PFSK-1 (cell line): ENCODE measurements around the gene OPCML.

Source experiments
- FOXP2 ChIP-seq: optimal IDR thresholded peaks from 2 replicates; pipeline ENCODE3; 2011; ENCODE audit warnings: borderline replicate concordance, control low read depth, inconsistent platforms; ENCODE audit not compliant: insufficient read depth; ENCODE audit errors: extremely low read length, extremely low read depth
- POLR2AphosphoS5 ChIP-seq: IDR thresholded peaks from 2 replicates; pipeline ENCODE4 v1.6.1; 2012; ENCODE audit warnings: low read depth, mild to moderate bottlenecking, control low read depth, low read length, moderate library complexity
- SIN3A ChIP-seq: IDR thresholded peaks from 2 replicates; pipeline ENCODE4 v1.6.1; 2012; ENCODE audit warnings: mild to moderate bottlenecking, low read length, moderate library complexity, borderline replicate concordance; ENCODE audit not compliant: insufficient read depth
- TAF1 ChIP-seq: IDR thresholded peaks from 2 replicates; pipeline ENCODE4 v1.6.1; 2012; ENCODE audit warnings: low read length, control low read depth, borderline replicate concordance; ENCODE audit not compliant: insufficient read depth
- TF ChIP-seq, protein P1 (sequence below), 2 experiments: IDR thresholded peaks; 2 replicates each; pipeline versions ENCODE4 v1.6.1 to v1.8.0; 2011 to 2012; ENCODE audit warnings: low read depth in 2 of 2, low read length in 2 of 2, control low read depth in 1 of 2, inconsistent platforms in 1 of 2, mild to moderate bottlenecking in 1 of 2, moderate library complexity in 1 of 2; ENCODE audit not compliant: insufficient read depth in 1 of 2

Gene OPCML

DNA sequence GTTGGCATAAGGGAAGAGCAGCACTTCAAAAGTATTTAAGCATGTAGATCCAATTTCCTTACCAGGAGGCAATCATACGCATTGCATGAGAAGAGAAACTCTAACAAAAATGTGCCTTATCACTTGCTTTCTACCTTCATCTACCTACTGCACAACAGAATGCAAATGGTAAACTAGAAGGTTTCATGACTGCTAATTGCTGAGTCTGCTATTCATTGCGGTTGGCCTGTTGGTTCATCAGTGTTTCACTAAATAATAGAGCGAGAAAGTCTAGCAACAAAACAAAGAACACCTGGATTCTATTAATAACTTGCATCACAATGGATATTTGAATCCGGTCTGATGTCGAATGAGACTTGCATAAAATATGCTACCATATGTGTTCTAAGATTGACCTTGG is 229.0 kb downstream of the OPCML start:
- TF ChIP-seq POLR2AphosphoS5 = no peak
- no peak for TF ChIP-seq FOXP2
- no peak for TF ChIP-seq SIN3A
- no peak for TF ChIP-seq TAF1
- TF ChIP-seq, protein P1, sequence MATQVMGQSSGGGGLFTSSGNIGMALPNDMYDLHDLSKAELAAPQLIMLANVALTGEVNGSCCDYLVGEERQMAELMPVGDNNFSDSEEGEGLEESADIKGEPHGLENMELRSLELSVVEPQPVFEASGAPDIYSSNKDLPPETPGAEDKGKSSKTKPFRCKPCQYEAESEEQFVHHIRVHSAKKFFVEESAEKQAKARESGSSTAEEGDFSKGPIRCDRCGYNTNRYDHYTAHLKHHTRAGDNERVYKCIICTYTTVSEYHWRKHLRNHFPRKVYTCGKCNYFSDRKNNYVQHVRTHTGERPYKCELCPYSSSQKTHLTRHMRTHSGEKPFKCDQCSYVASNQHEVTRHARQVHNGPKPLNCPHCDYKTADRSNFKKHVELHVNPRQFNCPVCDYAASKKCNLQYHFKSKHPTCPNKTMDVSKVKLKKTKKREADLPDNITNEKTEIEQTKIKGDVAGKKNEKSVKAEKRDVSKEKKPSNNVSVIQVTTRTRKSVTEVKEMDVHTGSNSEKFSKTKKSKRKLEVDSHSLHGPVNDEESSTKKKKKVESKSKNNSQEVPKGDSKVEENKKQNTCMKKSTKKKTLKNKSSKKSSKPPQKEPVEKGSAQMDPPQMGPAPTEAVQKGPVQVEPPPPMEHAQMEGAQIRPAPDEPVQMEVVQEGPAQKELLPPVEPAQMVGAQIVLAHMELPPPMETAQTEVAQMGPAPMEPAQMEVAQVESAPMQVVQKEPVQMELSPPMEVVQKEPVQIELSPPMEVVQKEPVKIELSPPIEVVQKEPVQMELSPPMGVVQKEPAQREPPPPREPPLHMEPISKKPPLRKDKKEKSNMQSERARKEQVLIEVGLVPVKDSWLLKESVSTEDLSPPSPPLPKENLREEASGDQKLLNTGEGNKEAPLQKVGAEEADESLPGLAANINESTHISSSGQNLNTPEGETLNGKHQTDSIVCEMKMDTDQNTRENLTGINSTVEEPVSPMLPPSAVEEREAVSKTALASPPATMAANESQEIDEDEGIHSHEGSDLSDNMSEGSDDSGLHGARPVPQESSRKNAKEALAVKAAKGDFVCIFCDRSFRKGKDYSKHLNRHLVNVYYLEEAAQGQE (IDR thresholded peaks at IDR 0.05; ENCODE audit: insufficient read depth in 1 of 2, low read depth in 2 of 2, low read length in 2 of 2) = no peak

DNA sequence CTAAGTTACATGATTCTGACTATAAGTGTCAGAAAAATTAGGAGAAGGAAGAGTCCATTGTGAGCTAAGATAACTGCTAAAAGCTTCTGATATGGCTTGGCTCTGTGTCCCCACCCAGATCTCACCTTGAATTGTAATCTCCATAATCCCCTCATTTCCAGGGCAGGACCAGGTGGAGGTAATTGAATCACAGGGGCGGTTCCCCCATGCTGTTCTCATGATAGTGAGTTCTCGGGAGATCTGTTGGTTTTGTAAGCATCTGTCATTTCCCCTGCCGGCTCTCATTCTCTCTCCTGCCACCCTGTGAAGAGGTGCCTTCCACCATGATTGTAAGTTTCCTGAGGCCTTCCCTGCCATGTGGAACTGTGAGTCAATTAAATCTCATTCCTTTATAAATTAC is 230.2 kb downstream of the OPCML start:
- no peak for TF ChIP-seq POLR2AphosphoS5
- TF ChIP-seq TAF1 = no peak
- TF ChIP-seq, protein P1 (IDR thresholded peaks at IDR 0.05; ENCODE audit: insufficient read depth in 1 of 2, low read depth in 2 of 2, low read length in 2 of 2) = no peak
- no peak for TF ChIP-seq FOXP2
- TF ChIP-seq SIN3A = no peak

DNA sequence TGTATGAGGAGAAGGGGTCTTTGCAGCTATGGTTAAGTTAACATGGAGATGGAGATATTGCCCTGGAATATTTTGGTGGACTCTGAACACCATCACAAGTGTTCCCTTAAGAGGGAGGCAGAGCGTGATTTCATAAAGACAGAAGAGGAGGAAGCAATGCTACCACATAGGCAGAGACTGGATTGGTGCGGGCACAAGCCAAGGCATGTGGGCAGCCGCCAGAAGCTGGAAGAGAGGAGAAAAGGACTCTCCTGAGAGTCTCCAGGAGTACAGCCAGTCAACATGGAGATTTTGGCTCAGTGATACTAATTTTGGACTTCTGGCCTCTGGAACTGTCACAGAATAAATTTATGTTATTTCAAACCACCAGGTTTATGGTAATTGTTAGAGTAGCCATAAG is 231.6 kb downstream of the OPCML start:
- TF ChIP-seq SIN3A = no peak
- TF ChIP-seq POLR2AphosphoS5 = no peak
- TF ChIP-seq, protein P1 (IDR thresholded peaks at IDR 0.05; ENCODE audit: insufficient read depth in 1 of 2, low read depth in 2 of 2, low read length in 2 of 2) = no peak
- TF ChIP-seq FOXP2 = no peak
- no peak for TF ChIP-seq TAF1

DNA sequence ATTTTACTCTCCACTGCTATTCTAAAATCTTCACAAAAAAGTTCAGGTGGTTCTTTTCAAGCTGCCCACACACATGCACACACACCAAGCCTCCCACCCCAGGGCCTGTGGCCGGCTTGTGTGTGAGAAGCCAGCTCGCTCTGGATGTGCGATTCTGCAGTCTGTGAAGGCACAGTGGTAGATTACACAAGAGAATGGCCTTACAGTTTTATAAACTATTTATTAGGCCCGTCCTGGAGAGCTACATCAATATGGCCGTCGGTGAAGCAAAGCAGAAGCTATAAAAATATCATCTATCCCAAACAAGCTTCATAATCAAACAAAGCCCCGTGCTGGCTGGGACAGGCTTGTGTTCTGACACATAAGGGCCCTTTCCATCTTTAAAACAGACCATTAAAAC is 240.5 kb downstream of the OPCML start:
- TF ChIP-seq FOXP2 (no peak), POLR2AphosphoS5 (no peak), SIN3A (no peak)

DNA sequence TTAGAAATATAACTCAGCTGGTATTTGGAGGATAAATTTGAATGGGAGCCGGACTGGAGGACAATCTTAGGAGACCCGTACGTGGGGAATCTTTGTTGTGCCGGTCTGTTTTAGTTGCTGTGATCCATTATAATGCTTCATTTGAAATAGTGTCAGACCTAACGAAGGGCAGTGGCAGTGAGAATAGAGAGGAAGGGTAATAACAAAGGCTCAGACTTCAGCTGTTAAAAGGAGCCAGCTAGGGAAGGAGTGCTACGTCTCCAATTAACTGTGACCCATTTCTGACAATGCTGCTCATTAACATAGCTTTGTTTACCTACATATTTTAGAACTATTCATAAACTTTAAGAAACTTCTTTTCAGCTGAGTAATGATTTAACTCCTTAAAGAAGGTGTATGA is 246.9 kb downstream of the OPCML start:
- TF ChIP-seq SIN3A (no peak), TAF1 (no peak), FOXP2 (no peak), POLR2AphosphoS5 (no peak)
- TF ChIP-seq, protein P1 (IDR thresholded peaks at IDR 0.05; ENCODE audit: insufficient read depth in 1 of 2, low read depth in 2 of 2, low read length in 2 of 2) = no peak

DNA sequence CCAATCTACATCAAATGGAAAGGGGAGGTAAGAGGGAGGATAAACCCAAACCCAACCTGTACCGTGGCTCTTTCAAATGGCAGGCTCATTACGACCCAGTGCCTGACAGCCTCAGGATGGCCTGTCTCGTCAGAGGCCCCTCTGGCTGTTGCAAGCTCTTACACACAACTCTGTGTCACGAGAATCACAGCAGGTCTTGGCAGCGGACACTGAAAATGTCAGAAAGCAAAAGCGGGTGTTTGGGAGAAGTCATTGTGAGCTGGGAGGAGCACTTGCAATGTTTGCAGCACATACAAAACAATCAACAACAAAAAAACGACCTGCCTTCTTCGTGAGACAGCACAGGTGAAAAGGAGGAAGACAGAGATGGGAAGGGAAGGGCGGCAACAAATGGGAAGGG is 248.1 kb downstream of the OPCML start:
- TF ChIP-seq FOXP2 = no peak
- TF ChIP-seq, protein P1 (IDR thresholded peaks at IDR 0.05; ENCODE audit: insufficient read depth in 1 of 2, low read depth in 2 of 2, low read length in 2 of 2) = no peak
- TF ChIP-seq TAF1 = no peak
- no peak for TF ChIP-seq SIN3A
- TF ChIP-seq POLR2AphosphoS5 = no peak
